Thyroid gland (tissue), 4 donors: ENCODE results near the gene RAB30. TPM values are rescaled to one million over a fixed set of nuclear protein-coding genes. Genes with fewer than 3 reads are reported as not detected.
A peak's percentile ranks its signal among the peaks of the same experiment; 100 is the strongest.

Experiments used
- DNase-seq, 2 donors: peaks; one replicate each; pipeline ENCODE4 v3.0.0-alpha.2; 2019
- H3K27ac ChIP-seq, 3 donors: fragments of 200-600 bp; sonication (generic); 1 replicate in 2 of 3; 2 replicates in 1 of 3; pipeline ENCODE4 v1.5.1; 2016 to 2019; ENCODE audit warnings: mild to moderate bottlenecking in 1 of 3, moderate library complexity in 1 of 3
- H3K27me3 ChIP-seq: fragments of 200-600 bp; sonication (generic); one replicate; pipeline ENCODE4 v1.5.1; 2019
- H3K36me3 ChIP-seq, 2 donors: fragments of 200-600 bp; sonication (generic); one replicate each; pipeline ENCODE4 v1.5.1; 2016 to 2019
- H3K4me1 ChIP-seq, 2 donors: fragments of 200-600 bp; sonication (generic); one replicate each; pipeline ENCODE4 v1.5.1; 2017 to 2019
- H3K4me3 ChIP-seq, 3 donors: fragments of 200-600 bp; sonication (generic); replicated peaks in 1 of 3; 1 replicate in 2 of 3; 2 replicates in 1 of 3; pipeline ENCODE4 v1.5.1; 2016; ENCODE audit warnings: mild to moderate bottlenecking in 1 of 3
- H3K9me3 ChIP-seq: fragments of 200-600 bp; sonication (generic); one replicate; pipeline ENCODE4 v1.5.1; 2017
- POLR2A ChIP-seq, 2 donors: fragments of 450-650 bp; IDR thresholded peaks; one replicate each; pipeline ENCODE4 v1.6.1; 2017; ENCODE audit warnings: antibody characterized with exemption in 2 of 2, mild to moderate bottlenecking in 2 of 2, moderate library complexity in 1 of 2
- WGBS, 2 donors: methylation state at CpG; one replicate each; pipeline ENCODE4 v1.1.5; 2017; 5-methylcytosine and 5-hydroxymethylcytosine counted together
- intact Hi-C: fragments of 100-400 bp; cut with DNase I; formaldehyde crosslinking; loops from one replicate; pipeline ENCODE4 v1.15.1; 2023
- total RNA-seq, 4 donors: library from RNA; depleted of rRNA; stranded (reverse); fragments of >200 nt; gene quantifications; one replicate each; pipeline ENCODE4 v1.2.3, GENCODE V29; 2016
- TF ChIP-seq, protein P1 (sequence below), 6 experiments: fragments of 200-600 bp in 3 of 6; fragments of 450-650 bp in 3 of 6; sonication (generic) in 3 of 6; IDR thresholded peaks; one replicate each; pipeline ENCODE4 v1.5.1; 2016 to 2019; ENCODE audit warnings: antibody characterized with exemption in 6 of 6, mild to moderate bottlenecking in 2 of 6, inconsistent platforms in 1 of 6, moderate library complexity in 1 of 6

The RAB30 gene
- total RNA-seq, 4 donors from 2014 or later: 12.0 to 30.0 (median 22.8) TPM

- DNase-seq: no peak
- H3K4me3 ChIP-seq: no peak overlapping the region
- no peaks in the 10 kb centered on the region for H3K27me3 ChIP-seq
- TF ChIP-seq POLR2A (IDR thresholded peaks at IDR 0.05): no peak
- TF ChIP-seq, protein P1, sequence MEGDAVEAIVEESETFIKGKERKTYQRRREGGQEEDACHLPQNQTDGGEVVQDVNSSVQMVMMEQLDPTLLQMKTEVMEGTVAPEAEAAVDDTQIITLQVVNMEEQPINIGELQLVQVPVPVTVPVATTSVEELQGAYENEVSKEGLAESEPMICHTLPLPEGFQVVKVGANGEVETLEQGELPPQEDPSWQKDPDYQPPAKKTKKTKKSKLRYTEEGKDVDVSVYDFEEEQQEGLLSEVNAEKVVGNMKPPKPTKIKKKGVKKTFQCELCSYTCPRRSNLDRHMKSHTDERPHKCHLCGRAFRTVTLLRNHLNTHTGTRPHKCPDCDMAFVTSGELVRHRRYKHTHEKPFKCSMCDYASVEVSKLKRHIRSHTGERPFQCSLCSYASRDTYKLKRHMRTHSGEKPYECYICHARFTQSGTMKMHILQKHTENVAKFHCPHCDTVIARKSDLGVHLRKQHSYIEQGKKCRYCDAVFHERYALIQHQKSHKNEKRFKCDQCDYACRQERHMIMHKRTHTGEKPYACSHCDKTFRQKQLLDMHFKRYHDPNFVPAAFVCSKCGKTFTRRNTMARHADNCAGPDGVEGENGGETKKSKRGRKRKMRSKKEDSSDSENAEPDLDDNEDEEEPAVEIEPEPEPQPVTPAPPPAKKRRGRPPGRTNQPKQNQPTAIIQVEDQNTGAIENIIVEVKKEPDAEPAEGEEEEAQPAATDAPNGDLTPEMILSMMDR (IDR thresholded peaks at IDR 0.05): no peak
- H3K4me1 ChIP-seq: peaks cover 28 to 30% of the 10 kb centered on the region in 2 donors
- H3K36me3 ChIP-seq: no peaks in the 10 kb centered on the region
- WGBS, 2 donors: 76 to 81% methylated on average over 1 of the region's 1 CpG
- no peak overlapping the region for H3K27ac ChIP-seq
- no peaks in the 10 kb centered on the region for H3K9me3 ChIP-seq
- intact Hi-C loops: no loop called here
These were observed 3.1 kb downstream of the RAB30 start for GRCh38 chr11:83068568-83068967.

GRCh38 chr11:83064011-83064410 lies 7.7 kb downstream of the RAB30 start:
- Histone ChIP-seq H3K27me3 (no peaks in the 10 kb centered on the region), H3K36me3 (no peaks in the 10 kb centered on the region), H3K4me1 (peaks cover 21 to 22% of the 10 kb centered on the region in 2 donors), H3K9me3 (no peaks in the 10 kb centered on the region), H3K4me3 (no peak overlapping the region), H3K27ac (peak overlapping the region; percentile 85 to 87 (median 87))
- 99% methylated on average over 3 of the region's 3 CpGs for WGBS, 2 donors
- intact Hi-C loops: no loop called here
- no peak for DNase-seq
- TF ChIP-seq, protein P1 (IDR thresholded peaks at IDR 0.05): no peak
- no peak for TF ChIP-seq POLR2A (IDR thresholded peaks at IDR 0.05)

- TF ChIP-seq, protein P1 (IDR thresholded peaks at IDR 0.05): no peak
- TF ChIP-seq POLR2A (IDR thresholded peaks at IDR 0.05): peak in 1 of 2 donors; percentile 23
These were observed 8.5 kb downstream of the RAB30 start for GRCh38 chr11:83063073-83063754.

DNA sequence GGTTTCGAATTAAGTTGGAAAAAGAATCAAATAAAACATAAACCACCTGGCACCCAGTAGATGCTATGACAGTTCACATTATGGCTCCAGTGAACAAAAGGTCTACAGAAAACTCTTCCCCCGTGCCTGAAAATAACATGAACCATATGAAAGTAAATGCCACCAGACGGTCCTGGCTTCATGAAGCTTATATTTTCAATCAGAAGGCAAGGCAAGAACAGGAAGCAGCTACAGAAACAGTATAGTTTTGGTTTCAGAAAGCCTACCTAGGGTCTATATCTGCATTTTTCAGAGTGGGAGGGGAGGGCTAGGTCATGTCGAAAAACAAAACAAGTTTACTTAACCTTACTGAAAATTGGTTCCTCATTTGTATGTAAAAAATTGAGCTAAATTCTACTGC lies 9.8 kb downstream of the RAB30 start:
- 87 to 91% methylated on average over 4 of the region's 4 CpGs for WGBS, 2 donors
- no peak overlapping the region for H3K27ac ChIP-seq
- intact Hi-C loops: no loop called here

More at GRCh38 chr11:83063073-83063754, 8.5 kb downstream of the RAB30 start:
- Histone ChIP-seq H3K4me3 (peak overlapping the region in 1 of 3 donors; percentile 4), H3K9me3 (no peaks in the 10 kb centered on the region), H3K27ac (peak overlapping the region; percentile 85 to 87 (median 87)), H3K36me3 (no peaks in the 10 kb centered on the region), H3K27me3 (no peaks in the 10 kb centered on the region), H3K4me1 (peaks cover 17 to 18% of the 10 kb centered on the region in 2 donors)
- peak; percentile 14 to 25 for DNase-seq
- 14 to 20% methylated on average over 7 of the region's 7 CpGs for WGBS, 2 donors
- intact Hi-C loops: no loop called here

DNA sequence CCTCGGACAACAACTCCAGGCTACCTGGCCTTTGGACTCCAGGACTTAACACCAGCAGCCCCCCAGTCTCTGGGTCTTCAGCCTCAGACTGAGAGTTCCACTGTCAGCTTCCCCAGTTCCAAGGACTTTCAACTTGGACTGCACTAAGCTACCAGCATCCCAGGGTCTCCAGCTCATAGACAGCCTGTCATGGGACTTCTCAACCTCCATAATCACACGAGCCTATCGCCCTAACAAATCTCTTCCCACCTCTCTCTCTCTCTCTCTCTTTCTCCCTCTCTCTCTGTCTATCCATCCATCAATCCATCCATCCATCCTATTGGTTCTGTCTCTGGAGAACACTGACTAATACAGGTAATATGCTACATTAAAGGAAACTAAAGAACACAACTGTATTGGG lies 10.7 kb downstream of the RAB30 start:
- Histone ChIP-seq H3K4me1 (peaks cover 17 to 25% of the 10 kb centered on the region in 2 donors), H3K36me3 (no peaks in the 10 kb centered on the region), H3K27ac (no peak overlapping the region), H3K27me3 (no peaks in the 10 kb centered on the region), H3K4me3 (no peak overlapping the region), H3K9me3 (no peaks in the 10 kb centered on the region)
- WGBS, 2 donors: 95 to 99% methylated on average over 3 of the region's 3 CpGs
- intact Hi-C loops: no loop called here
- no peak for DNase-seq
- TF ChIP-seq POLR2A (IDR thresholded peaks at IDR 0.05): no peak
- TF ChIP-seq, protein P1 (IDR thresholded peaks at IDR 0.05): no peak

More for the DNA sequence above, 9.8 kb downstream of the RAB30 start:
- Histone ChIP-seq H3K36me3 (no peaks in the 10 kb centered on the region), H3K4me3 (no peak overlapping the region), H3K27me3 (no peaks in the 10 kb centered on the region), H3K9me3 (no peaks in the 10 kb centered on the region), H3K4me1 (peaks cover 17 to 20% of the 10 kb centered on the region in 2 donors)
- TF ChIP-seq POLR2A (IDR thresholded peaks at IDR 0.05): no peak
- TF ChIP-seq, protein P1 (IDR thresholded peaks at IDR 0.05): no peak
- no peak for DNase-seq
